Testis (tissue), 3 donors: ENCODE results near the gene WDR38. TPM values are rescaled to one million over a fixed set of nuclear protein-coding genes. Genes with fewer than 3 reads are reported as not detected.

Experiments
- DNase-seq: peaks from one replicate; pipeline ENCODE4 v3.0.0-alpha.2; 2019
- H3K27ac ChIP-seq, 2 donors: fragments of 200-600 bp; sonication (generic); one replicate each; pipeline ENCODE4 v1.5.1; 2019
- H3K27me3 ChIP-seq: fragments of 200-600 bp; sonication (generic); one replicate; pipeline ENCODE4 v1.5.1; 2019
- H3K36me3 ChIP-seq: fragments of 200-600 bp; sonication (generic); one replicate; pipeline ENCODE4 v1.5.1; 2017; ENCODE audit warnings: low read depth; ENCODE audit errors: missing control alignments
- H3K4me1 ChIP-seq: fragments of 200-600 bp; sonication (generic); one replicate; pipeline ENCODE4 v1.5.1; 2019
- H3K4me3 ChIP-seq, 2 donors: fragments of 200-600 bp; sonication (generic); one replicate each; pipeline ENCODE4 v1.5.1; 2017 to 2019
- H3K9me3 ChIP-seq: fragments of 200-600 bp; sonication (generic); one replicate; pipeline ENCODE4 v1.5.1; 2017
- CTCF ChIP-seq, 3 experiments: fragments of 450-650 bp in 2 of 3; fragments of 200-600 bp in 1 of 3; sonication (generic) in 1 of 3; IDR thresholded peaks; one replicate each; pipeline ENCODE4 v1.5.1; 2016 to 2019; ENCODE audit warnings: antibody characterized with exemption in 3 of 3, mild to moderate bottlenecking in 2 of 3, moderate library complexity in 1 of 3
- POLR2A ChIP-seq: fragments of 450-650 bp; IDR thresholded peaks from one replicate; pipeline ENCODE4 v1.6.1; 2017; ENCODE audit warnings: antibody characterized with exemption, mild to moderate bottlenecking, moderate library complexity
- WGBS, 2 donors: methylation state at CpG; one replicate each; pipeline ENCODE4 v1.1.5; 2018; 5-methylcytosine and 5-hydroxymethylcytosine counted together
- intact Hi-C: fragments of 100-400 bp; cut with DNase I; formaldehyde crosslinking; loops from one replicate; pipeline ENCODE4 v1.15.1; 2023; ENCODE audit warnings: low total_unique reads
- polyA plus RNA-seq: library from polyadenylated mRNA; stranded (reverse); fragments of 350-450 nt; fragmentation: Illumina TruSeq; extraction: RNeasy Lipid Tissue Mini Kit (QIAGEN cat#74804); gene quantifications from one replicate; pipeline ENCODE4 v1.2.3, GENCODE V29; 2014; ENCODE audit warnings: low read depth, low replicate concordance; ENCODE audit not compliant: insufficient read depth
- total RNA-seq, 2 donors: library from RNA; depleted of rRNA; stranded (reverse); fragments of >200 nt; gene quantifications; one replicate each; pipeline ENCODE4 v1.2.3, GENCODE V29; 2016

Gene WDR38
- total and polyA plus RNA-seq, 3 donors from 2014 or later, result 3.2 to 11.8 (median 7.6) TPM

GRCh38 chr9:124818431-124819281, 34.6 kb upstream of the WDR38 start:
- no peak for DNase-seq

GRCh38 chr9:124820698-124821623, 32.3 kb upstream of the WDR38 start:
- no peaks in the 10 kb centered on the region for H3K4me1 ChIP-seq
- DNase-seq, result no peak
- no peaks in the 10 kb centered on the region for H3K9me3 ChIP-seq
- intact Hi-C loops, result no loop called here
- TF ChIP-seq POLR2A (no peak), CTCF (IDR thresholded peaks at IDR 0.05) (no peak)
- WGBS, 2 donors, result 65 to 75% methylated on average over 7 to 12 of the region's 12 CpGs
- H3K36me3 ChIP-seq, result no peaks in the 10 kb centered on the region
- H3K27me3 ChIP-seq, result no peaks in the 10 kb centered on the region
- no peak overlapping the region for H3K27ac ChIP-seq
- H3K4me3 ChIP-seq, result no peak overlapping the region

More at GRCh38 chr9:124818431-124819281, 34.6 kb upstream of the WDR38 start:
- Histone ChIP-seq H3K4me1 (no peaks in the 10 kb centered on the region), H3K27ac (no peak overlapping the region), H3K4me3 (no peak overlapping the region), H3K9me3 (no peaks in the 10 kb centered on the region), H3K36me3 (no peaks in the 10 kb centered on the region), H3K27me3 (no peaks in the 10 kb centered on the region)
- TF ChIP-seq CTCF (IDR thresholded peaks at IDR 0.05), result no peak
- no peak for TF ChIP-seq POLR2A
- WGBS, 2 donors, result 69 to 75% methylated on average over 9 to 18 of the region's 18 CpGs
- intact Hi-C loops, result no loop called here

GRCh38 chr9:124828489-124829333, 24.5 kb upstream of the WDR38 start:
- 49 to 63% methylated on average over 2 of the region's 2 CpGs for WGBS, 2 donors

More at GRCh38 chr9:124828489-124829333, 24.5 kb upstream of the WDR38 start:
- no peak for TF ChIP-seq POLR2A
- TF ChIP-seq CTCF (IDR thresholded peaks at IDR 0.05), result no peak
- no peak for DNase-seq
- Histone ChIP-seq H3K4me3 (no peak overlapping the region), H3K36me3 (no peaks in the 10 kb centered on the region), H3K9me3 (no peaks in the 10 kb centered on the region), H3K27ac (no peak overlapping the region), H3K4me1 (peaks cover 17% of the 10 kb centered on the region), H3K27me3 (no peaks in the 10 kb centered on the region)
- intact Hi-C loops, result no loop called here
